ENCODE data around the gene SCNN1A. TPM values are rescaled to one million over a fixed set of nuclear protein-coding genes. Genes with fewer than 3 reads are reported as not detected.
A peak's percentile ranks its signal among the peaks of the same experiment; 100 is the strongest.

The SCNN1A gene
- total RNA-seq, 2 experiments from 2014 or later, result 0.49 to 0.58 TPM

- peak; percentile 45 for ATAC-seq
- peak; percentile 90 for DNase-seq
- H3K36me3 Mint-ChIP-seq, result peaks cover 21% of the 10 kb centered on the region
- H3K4me1 Mint-ChIP-seq, result peaks cover 49% of the 10 kb centered on the region
- H3K4me3 Mint-ChIP-seq, result no peak overlapping the region
- CTCF ChIA-PET, result interaction anchor here (1.1 to 7.2 kb wide), 12 partner anchors 10 to 203 kb away, joined by 3 to 107 read pairs (median 10); partner anchors contain the start of gene GAPDH
- no peaks in the 10 kb centered on the region for H3K9me3 Mint-ChIP-seq (ENCODE audit: low read depth)
- no peak overlapping the region for H3K27ac Mint-ChIP-seq
- no peaks in the 10 kb centered on the region for H3K27me3 Mint-ChIP-seq
Observed at GRCh38 chr12:6336889-6337853, 38.2 kb downstream of the SCNN1A start.

GRCh38 chr12:6336079-6336888 lies 39.1 kb downstream of the SCNN1A start:
- ATAC-seq (peak; percentile 66), DNase-seq (peak; percentile 90)
- Mint-ChIP-seq H3K27me3 (no peaks in the 10 kb centered on the region), H3K4me3 (no peak overlapping the region), H3K36me3 (peaks cover 23% of the 10 kb centered on the region), H3K27ac (no peak overlapping the region), H3K9me3 (ENCODE audit: low read depth) (no peaks in the 10 kb centered on the region), H3K4me1 (peaks cover 48% of the 10 kb centered on the region)
- CTCF ChIA-PET, result interaction anchor here (1.1 to 7.2 kb wide), 14 partner anchors 10 to 204 kb away, joined by 3 to 107 read pairs (median 10); partner anchors contain the start of genes GAPDH and TAPBPL

DNA sequence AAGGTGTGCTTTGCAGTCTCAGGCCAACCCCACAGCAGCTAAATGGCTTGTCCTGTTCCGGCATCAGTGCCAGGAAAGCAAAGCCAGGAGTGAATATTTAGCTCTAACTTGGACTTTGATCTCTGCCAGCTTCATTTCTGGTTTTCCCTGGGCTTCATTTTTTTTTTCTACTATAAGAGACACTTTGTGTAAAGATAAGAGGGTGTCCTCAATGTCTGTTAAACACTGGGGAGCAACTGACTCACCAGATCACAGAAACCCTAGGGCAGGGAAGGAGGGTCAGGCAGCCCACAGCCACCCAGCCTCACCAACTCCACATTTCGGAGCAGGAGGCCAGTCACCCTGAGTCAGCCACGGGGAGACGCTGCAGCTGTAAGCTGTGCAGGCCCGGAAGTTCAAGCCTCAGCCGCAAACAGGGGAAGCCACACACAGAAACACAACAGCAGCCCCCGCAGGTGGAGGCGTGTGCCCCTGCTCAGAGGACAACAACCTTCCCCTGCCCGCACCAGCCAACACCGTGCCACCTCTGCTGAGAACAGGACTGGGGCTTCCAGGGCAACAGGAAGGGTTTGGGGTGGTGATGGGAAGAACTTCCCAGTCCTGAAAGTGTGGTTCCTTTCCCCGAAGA lies 39.8 kb downstream of the SCNN1A start:
- DNase-seq, result peak; percentile 95
- H3K4me3 Mint-ChIP-seq, result no peak overlapping the region
- H3K27ac Mint-ChIP-seq, result no peak overlapping the region
- peaks cover 28% of the 10 kb centered on the region for H3K36me3 Mint-ChIP-seq
- CTCF ChIA-PET, result interaction anchor here (0.6 to 7.2 kb wide), 29 partner anchors 9 to 222 kb away, joined by 3 to 107 read pairs (median 6); partner anchors contain the start of genes GAPDH and TAPBPL
- peak; percentile 62 for ATAC-seq
- no peaks in the 10 kb centered on the region for H3K9me3 Mint-ChIP-seq (ENCODE audit: low read depth)
- H3K4me1 Mint-ChIP-seq, result peaks cover 53% of the 10 kb centered on the region
- no peaks in the 10 kb centered on the region for H3K27me3 Mint-ChIP-seq

DNA sequence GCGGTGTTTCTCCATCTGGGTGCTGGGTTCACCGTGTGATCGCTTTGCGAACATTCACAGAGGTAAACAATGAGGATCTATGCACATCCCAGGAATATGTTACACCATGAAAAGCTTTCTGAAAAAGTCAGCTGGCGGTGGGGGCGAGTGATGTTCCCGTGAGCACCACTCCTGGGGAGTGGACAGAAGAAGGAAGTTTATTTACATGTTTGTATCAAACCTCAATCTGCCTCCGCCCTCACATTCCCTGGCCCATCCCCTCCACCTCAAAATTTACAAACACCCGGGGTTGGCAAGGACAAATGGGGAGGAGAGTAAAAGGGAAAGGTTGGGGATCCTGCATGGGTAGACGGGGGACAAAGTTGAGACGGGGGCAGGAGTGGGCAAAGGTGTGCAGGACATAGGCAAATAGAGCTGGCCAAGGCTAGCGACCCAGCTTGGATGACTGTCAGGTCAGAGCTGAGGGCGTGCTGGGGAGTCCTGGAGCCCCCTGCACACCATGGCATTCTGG lies 40.4 kb downstream of the SCNN1A start:
- H3K4me1 Mint-ChIP-seq, result peaks cover 58% of the 10 kb centered on the region
- H3K27ac Mint-ChIP-seq, result no peak overlapping the region
- ATAC-seq (no peak), DNase-seq (peak; percentile 39)
- CTCF ChIA-PET, result interaction anchor here (0.6 to 7.2 kb wide), 29 partner anchors 9 to 222 kb away, joined by 3 to 107 read pairs (median 6); partner anchors contain the start of genes GAPDH and TAPBPL
- no peaks in the 10 kb centered on the region for H3K27me3 Mint-ChIP-seq
- no peak overlapping the region for H3K4me3 Mint-ChIP-seq
- H3K9me3 Mint-ChIP-seq (ENCODE audit: low read depth), result no peaks in the 10 kb centered on the region
- peaks cover 34% of the 10 kb centered on the region for H3K36me3 Mint-ChIP-seq

GRCh38 chr12:6334359-6334758 lies 41.0 kb downstream of the SCNN1A start:
- no peaks in the 10 kb centered on the region for H3K9me3 Mint-ChIP-seq (ENCODE audit: low read depth)
- H3K36me3 Mint-ChIP-seq, result peaks cover 37% of the 10 kb centered on the region
- no peaks in the 10 kb centered on the region for H3K27me3 Mint-ChIP-seq
- no peak for ATAC-seq
- no peak overlapping the region for H3K27ac Mint-ChIP-seq
- DNase-seq, result no peak
- CTCF ChIA-PET, result interaction anchor here (0.7 to 7.2 kb wide), 15 partner anchors 9 to 223 kb away, joined by 3 to 107 read pairs (median 7); partner anchors contain the start of gene TAPBPL
- H3K4me1 Mint-ChIP-seq, result peaks cover 58% of the 10 kb centered on the region
- H3K4me3 Mint-ChIP-seq, result no peak overlapping the region

GRCh38 chr12:6333566-6333965 lies 41.8 kb downstream of the SCNN1A start:
- no peaks in the 10 kb centered on the region for H3K27me3 Mint-ChIP-seq
- H3K4me3 Mint-ChIP-seq, result peak overlapping the region; percentile 50
- peaks cover 40% of the 10 kb centered on the region for H3K36me3 Mint-ChIP-seq
- peaks cover 58% of the 10 kb centered on the region for H3K4me1 Mint-ChIP-seq
- no peaks in the 10 kb centered on the region for H3K9me3 Mint-ChIP-seq (ENCODE audit: low read depth)
- ATAC-seq (peak; percentile 8), DNase-seq (peak; percentile 81)
- H3K27ac Mint-ChIP-seq, result no peak overlapping the region
- CTCF ChIA-PET, result interaction anchor here (1.0 to 7.2 kb wide), 8 partner anchors 9 to 132 kb away, joined by 3 to 107 read pairs (median 8); no protein-coding TSS in a partner anchor

- peaks cover 43% of the 10 kb centered on the region for H3K36me3 Mint-ChIP-seq
- CTCF ChIA-PET, result interaction anchor here (0.8 to 7.2 kb wide), 10 partner anchors 10 to 344 kb away, joined by 3 to 107 read pairs (median 8); partner anchors contain the start of gene VAMP1
- DNase-seq, result peak; percentile 70
- H3K4me3 Mint-ChIP-seq, result peak overlapping the region; percentile 50
- peaks cover 58% of the 10 kb centered on the region for H3K4me1 Mint-ChIP-seq
- H3K9me3 Mint-ChIP-seq (ENCODE audit: low read depth), result no peaks in the 10 kb centered on the region
- no peak overlapping the region for H3K27ac Mint-ChIP-seq
- no peaks in the 10 kb centered on the region for H3K27me3 Mint-ChIP-seq
- ATAC-seq, result no peak
Observed at GRCh38 chr12:6333029-6333428, 42.3 kb downstream of the SCNN1A start.

DNA sequence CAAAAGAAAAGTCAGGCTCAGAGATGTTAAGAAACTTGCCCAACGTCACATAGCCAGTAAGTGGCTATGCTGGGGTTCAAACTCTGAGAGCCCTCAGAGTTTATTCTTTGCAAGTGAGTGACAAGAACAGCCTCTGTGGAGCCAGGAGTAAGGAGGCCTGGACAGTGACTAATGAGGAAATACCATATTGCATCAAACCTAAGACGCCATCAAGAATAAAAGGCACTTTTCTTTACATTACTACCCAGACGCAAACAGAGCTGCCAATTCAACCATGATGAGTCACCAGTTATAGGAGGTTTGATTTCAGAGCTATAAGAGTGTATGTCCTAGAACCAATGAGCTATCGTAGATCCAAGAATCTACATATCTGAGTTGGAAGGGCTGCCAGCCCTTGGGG lies 42.9 kb downstream of the SCNN1A start:
- CTCF ChIA-PET, result interaction anchor here (0.7 to 7.2 kb wide), 12 partner anchors 9 to 1733 kb away, joined by 3 to 107 read pairs (median 6); partner anchors contain the start of gene VAMP1
- Mint-ChIP-seq H3K9me3 (ENCODE audit: low read depth) (no peaks in the 10 kb centered on the region), H3K27me3 (no peaks in the 10 kb centered on the region), H3K4me3 (no peak overlapping the region), H3K4me1 (peaks cover 58% of the 10 kb centered on the region), H3K36me3 (peaks cover 43% of the 10 kb centered on the region), H3K27ac (no peak overlapping the region)
- DNase-seq (no peak), ATAC-seq (no peak)

GRCh38 chr12:6330999-6331714 lies 44.2 kb downstream of the SCNN1A start:
- ATAC-seq, result no peak
- Mint-ChIP-seq H3K4me1 (peaks cover 57% of the 10 kb centered on the region), H3K36me3 (peaks cover 45% of the 10 kb centered on the region), H3K4me3 (no peak overlapping the region), H3K27me3 (no peaks in the 10 kb centered on the region), H3K27ac (peak overlapping the region; percentile 21), H3K9me3 (ENCODE audit: low read depth) (no peaks in the 10 kb centered on the region)
- no peak for DNase-seq
- CTCF ChIA-PET, result interaction anchor here (1.2 to 7.2 kb wide), 3 partner anchors 8 to 35 kb away, joined by 3 to 107 read pairs (median 10); partner anchors contain the start of gene TNFRSF1A

- ATAC-seq (no peak), DNase-seq (peak; percentile 40)
- H3K36me3 Mint-ChIP-seq, result peaks cover 45% of the 10 kb centered on the region
- no peak overlapping the region for H3K4me3 Mint-ChIP-seq
- CTCF ChIA-PET, result no interaction called here
- no peaks in the 10 kb centered on the region for H3K27me3 Mint-ChIP-seq
- no peaks in the 10 kb centered on the region for H3K9me3 Mint-ChIP-seq (ENCODE audit: low read depth)
- peaks cover 51% of the 10 kb centered on the region for H3K4me1 Mint-ChIP-seq
- no peak overlapping the region for H3K27ac Mint-ChIP-seq
Observed at GRCh38 chr12:6330192-6330591, 45.2 kb downstream of the SCNN1A start.

DNA sequence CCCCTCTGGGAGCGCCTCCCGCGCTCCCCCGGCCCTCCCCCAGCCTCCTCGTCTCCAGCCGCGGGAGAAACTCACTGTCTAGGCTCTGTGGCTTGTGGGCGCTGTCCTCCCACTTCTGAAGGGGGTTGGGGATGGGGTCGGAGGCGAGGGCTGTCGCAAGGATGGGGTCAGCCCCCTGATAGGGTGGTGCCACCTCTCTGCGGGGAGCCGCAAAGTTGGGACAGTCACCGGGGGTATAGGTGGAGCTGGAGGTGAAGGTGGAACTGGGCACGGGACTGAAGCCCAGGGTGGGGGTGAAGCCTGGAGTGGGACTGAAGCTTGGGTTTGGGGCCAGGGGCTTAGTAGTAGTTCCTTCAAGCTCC lies 45.7 kb downstream of the SCNN1A start:
- no peaks in the 10 kb centered on the region for H3K27me3 Mint-ChIP-seq
- no peak overlapping the region for H3K4me3 Mint-ChIP-seq
- CTCF ChIA-PET, result no interaction called here
- DNase-seq, result no peak
- H3K27ac Mint-ChIP-seq, result no peak overlapping the region
- ATAC-seq, result no peak
- H3K9me3 Mint-ChIP-seq (ENCODE audit: low read depth), result no peaks in the 10 kb centered on the region
- peaks cover 45% of the 10 kb centered on the region for H3K36me3 Mint-ChIP-seq
- peaks cover 51% of the 10 kb centered on the region for H3K4me1 Mint-ChIP-seq
